Measurements from ENCODE around the gene LPP.

LPP gene

DNA sequence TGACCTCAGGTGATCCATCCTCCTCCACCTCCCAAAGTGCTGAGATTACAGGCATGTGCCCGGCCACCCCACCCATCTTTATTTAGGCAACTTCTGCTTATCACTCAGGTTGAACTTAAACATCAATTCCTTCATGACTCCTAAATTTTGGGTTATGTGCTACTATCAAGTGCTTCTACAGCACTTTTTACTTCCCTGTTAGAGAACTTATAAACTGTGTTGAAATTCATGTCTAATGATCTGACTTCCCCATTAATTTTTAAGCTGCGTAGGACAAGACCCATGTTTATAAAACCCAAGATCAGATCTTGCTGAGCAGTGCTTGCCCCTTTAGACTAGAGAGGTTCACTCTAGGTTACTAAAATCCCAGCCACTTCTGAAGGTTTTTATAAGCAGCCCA, 751.6 kb downstream of the LPP start:
- no peak for DNase-seq

DNA sequence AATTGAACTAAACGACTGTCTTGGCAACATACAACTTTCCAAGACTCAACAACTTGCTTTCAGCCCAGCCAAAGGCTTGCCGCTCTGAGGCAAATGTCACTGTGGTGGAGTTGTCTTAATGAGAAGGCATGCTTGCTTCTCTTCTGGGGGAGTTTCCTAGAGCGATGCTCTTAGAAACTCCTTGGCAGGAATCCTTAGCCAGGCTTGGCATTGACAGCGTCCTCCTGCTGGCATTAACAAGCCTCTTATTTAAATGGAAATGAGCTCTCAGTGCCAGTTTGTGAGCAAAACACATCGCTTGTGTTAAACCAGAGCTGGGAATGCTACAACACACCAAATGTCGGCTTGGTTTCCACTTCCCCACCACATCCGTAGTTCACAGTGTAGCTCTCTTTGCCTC, 752.3 kb downstream of the LPP start:
- DNase-seq = no peak

DNA sequence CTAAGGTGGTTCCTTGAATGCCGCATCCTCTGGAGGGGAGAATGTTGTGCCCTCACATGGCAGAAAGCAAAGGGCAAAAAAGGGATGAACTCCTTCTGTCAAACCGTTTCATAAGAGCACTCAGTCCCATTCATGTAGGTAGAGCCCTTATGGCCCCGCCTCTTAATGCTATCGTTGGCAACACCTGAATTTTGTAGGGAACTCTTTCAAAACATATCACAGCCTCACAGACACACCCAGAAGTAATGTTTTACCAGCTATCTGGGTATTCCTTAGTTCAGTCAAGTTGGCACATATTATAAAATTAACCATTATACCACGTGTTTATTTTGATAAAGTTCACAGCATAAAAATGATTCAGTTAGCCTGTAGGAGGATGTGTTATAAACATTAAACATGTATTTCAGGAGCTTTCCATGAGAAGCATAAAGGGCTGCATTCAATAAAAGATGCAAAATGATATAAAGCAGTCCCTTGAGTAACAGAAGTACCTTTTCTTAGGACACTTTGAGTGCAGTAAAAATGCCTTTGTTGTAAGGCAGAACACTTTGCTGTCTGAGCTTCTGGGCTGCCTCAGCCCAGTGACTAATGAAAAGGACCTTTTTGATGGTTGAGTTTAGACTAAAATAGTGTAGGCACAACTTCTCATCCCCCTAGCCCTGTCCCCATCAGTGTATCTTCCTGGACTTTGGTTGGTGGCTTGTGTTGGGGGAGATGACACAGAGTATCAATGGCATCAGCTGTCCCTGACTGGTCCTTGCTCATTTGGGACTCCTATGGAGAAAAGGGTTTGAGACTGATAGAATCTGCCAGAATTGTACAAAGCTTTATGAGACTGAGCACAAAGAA, 754.3 kb downstream of the LPP start:
- no peak for DNase-seq

DNA sequence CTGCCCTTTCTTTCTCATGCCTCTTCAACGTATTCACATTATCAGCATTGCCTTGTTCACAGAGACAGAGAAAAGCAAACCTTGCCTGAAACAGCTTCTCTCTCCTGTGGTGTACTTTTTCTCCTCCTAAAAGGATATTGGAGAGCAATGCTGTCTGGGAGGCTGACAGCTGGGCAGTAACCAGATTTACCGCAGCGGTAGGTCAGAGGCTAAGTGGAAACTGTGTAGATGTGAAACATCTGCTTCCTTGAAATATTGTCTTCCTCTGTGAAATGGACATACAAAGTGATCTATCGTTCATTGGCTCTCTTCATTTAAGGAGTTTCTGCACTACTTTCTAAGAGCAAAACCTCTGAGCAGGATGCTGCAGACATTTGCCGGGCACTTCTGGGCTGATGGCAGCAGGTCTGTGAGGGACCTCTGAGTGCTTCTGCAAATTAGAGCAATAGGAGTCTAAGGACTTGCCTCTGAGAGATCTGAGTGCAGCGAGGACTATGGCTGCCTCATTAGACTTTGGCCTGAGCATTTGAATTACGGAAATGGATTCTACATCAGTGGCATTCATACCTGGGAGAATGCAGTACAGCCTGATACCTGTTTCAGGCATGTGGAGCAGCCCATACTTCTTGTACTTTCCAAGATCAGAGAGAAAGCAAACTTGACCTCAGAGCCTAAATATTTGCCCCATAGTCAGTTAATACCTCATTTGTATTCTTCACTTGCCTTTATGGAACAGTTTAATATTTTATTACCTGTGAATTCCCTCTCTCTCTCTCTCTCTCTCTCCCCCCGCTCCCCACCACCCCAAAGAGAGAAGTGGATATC, 757.3 kb downstream of the LPP start:
- no peak for DNase-seq

DNA sequence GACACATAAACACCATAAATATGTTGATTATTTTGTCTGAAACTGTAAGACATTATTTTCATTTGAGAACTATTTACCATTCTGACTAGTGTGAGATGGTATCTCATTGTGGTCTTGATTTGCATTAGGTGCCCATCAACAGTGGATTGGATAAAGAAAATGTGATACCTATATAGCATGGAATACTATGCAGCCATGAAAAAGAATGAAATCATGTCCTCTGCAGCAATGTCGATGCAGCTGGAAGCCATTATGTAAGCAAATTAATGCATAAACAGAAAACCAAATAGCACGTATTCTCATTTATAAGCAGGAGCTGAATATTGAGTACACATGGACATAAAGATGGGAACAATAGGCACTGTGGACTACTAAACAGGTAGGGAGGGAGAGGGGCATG, 759.1 kb downstream of the LPP start:
- no peak for DNase-seq

DNA sequence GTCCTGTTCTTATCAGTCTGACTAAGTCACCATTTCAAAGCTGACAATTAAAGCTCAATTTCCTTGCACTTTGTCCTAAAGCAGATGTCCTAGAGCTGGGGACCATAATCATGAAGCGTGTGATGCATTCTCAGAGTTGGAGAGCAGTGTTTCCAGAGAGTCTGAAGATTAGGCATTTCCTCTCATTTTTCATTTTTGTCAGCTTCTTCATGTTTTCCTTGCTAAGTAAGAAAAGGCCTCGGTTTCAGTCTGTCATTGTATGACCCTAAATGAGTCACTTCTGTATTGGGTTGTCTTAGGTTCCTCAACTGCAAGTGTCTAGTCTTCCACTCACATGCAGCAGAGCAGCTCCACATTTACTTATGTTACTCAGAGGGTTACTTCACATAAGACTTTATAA, 760.6 kb downstream of the LPP start:
- DNase-seq = peak; percentile 80

DNA sequence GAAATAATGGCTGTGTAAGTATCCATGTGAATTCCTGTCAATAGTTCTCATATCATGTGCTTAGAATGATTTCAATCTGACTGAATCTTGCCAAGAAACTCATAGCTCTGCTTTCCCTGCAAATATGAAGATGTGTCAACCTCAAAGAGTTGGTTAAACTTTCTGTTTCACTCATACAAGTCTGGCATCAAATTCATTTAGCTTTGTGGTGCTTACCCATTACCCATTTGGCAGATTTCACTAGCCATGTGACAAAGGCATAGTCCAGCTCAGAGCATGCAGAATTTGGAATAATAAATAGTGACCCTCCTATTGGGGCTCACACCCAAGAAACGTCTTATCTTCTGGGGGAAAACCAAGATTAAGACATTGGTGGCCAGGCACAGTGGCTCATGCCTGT, 761.2 kb downstream of the LPP start:
- DNase-seq = peak; percentile 57

DNA sequence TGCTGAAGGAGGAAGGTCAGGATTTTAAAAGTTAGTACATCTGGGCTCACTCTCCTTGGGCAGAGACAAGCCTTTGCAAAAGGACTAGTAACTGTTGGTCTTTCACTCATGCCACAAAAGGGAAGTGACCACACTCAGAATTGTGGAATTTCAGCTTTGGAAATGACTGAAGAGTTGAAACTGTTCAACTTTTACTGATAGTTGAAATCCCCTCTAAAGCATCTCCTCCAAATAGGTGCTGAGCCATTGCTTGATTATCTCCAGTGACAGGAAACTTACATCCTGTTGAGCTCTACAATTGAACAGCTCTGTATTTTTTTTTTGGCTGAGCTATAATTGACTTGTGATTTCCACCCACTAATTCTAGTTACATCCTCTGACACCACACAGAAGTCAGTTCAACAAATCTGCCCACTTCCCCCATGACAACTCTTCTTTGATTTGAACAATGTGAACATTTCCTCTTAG, 763.0 kb downstream of the LPP start:
- peak; percentile 29 for DNase-seq

DNA sequence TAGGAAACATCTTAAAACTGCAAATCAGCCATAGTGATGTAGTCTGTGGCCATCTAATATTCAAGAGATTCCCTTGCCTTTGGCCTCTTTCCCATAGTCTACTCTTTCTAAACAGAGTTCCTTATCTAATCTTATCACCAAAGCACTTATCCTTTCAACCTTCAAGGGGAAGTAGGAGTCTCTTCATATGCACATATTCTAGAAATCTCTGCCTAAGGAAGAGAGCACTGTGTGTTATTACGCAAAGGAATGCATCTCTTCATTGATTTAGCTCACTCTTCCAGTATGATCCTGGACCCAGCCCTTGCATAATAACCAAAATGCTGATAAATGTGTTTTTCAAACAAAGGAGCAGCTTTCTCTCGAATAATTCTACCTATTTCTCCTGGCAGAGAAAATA, 764.1 kb downstream of the LPP start:
- DNase-seq = no peak

DNA sequence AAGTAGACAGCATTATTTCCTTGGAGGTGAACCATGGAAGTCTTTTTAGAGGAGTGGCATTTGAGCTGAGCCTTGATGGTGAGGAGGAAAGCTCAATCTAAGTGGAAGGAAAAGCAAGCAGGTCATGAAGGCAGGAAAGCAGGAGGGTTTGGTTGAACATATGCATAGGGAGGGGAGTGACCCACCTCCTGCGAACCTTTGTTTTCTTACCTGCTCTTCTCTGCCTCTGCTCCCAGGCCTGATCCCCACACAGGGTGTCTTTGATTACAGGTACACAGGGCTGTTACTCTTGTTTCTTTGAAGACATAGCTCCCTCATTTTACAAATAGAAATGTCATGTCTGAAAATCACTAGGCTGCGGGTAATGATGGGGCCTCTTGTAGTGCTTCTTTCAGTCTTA, 769.7 kb downstream of the LPP start:
- no peak for DNase-seq

DNA sequence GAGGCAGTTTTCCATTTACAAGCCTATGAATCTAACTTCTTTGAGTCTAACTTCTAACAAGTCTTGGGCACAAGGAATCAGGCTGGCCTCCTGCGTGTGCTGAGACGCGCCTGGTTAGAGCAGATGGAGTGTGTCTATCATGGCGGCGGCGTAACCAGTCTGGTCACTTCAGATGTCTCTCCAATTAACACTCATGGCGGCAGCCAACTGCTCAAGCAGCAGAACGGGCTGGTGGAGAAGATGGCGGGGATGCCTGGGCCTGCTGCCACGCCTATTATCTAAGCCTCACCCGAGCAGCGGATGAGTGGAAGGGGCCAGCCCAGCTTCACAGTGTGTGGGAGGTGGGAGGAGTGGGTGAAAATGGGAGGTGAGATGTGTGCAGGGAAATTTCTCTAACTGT, 771.4 kb downstream of the LPP start:
- DNase-seq = no peak

DNA sequence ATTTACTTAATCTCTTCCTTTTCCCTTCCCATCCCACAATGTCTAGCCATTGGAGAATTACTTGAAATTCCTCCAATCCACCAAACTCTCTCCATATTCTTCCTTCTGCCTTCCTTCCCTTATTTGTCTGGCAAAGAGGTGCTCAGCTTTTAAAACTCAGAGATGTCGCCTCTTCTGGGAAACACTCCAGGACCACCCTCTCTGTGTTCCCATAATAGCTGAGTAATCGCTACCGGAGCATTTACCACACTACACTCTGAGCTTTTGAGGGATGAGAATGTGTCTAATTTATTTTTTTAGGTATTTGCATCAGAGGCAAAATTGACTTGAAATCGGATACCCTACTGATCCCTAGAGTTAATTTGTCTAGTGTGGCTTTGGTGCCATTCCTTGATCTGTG, 772.2 kb downstream of the LPP start:
- peak; percentile 80 for DNase-seq

DNA sequence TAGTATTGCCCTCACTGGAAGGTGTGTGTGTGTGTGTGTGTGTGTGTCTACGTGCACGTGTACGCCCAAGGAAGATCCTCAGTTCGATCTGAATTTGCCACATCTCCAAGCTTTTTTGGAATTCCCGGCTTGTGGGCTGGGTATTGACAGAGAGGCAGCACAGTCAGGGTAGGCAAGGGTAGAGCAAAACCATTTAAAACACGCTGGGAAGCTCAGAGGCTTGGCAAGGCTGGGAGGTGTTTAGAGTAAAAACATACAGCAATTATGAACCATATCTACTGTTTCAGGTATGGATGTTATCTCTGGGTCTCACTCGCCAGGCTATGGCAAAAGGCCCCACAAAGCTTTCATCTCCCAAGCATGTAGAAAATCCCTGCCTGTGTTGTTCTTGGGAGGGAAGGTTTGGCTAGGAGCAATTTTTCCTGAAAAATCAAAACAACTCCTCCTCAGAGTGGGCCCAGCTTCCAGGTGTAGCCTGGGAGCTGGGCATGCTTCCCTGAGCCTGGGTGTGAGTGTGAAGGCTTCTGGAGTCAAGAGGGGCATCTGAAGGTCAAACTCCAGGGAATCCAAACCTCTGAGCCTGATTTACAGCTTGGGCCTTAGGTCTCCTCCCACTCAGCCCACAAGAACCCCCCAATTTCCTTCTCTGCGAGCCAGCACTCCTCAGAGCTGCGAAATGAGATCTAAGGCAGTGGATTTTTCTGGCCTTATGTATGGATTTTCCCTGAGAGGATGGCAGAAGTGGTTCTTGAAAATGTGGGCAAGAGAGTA, 773.0 kb downstream of the LPP start:
- DNase-seq = peak; percentile 29

DNA sequence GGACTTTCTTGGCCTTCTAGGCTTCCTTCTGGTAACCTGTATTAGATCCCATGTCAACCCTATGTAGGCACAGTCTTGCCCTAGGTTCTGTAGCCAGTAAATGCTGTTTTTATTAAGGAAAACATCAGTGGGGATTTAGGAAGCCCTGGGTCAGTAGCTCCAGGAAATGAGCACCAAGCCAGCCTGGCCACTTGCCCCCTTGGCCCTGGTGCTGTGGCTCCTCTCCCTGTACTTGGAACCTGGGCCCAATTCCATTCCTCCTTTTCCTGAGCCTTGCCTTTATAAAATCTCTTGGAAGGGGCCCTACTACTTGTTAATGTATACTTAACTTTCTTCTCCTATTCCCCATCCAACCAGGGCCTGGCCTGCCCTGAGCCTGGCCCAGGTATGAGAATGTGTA, 774.0 kb downstream of the LPP start:
- DNase-seq = no peak

DNA sequence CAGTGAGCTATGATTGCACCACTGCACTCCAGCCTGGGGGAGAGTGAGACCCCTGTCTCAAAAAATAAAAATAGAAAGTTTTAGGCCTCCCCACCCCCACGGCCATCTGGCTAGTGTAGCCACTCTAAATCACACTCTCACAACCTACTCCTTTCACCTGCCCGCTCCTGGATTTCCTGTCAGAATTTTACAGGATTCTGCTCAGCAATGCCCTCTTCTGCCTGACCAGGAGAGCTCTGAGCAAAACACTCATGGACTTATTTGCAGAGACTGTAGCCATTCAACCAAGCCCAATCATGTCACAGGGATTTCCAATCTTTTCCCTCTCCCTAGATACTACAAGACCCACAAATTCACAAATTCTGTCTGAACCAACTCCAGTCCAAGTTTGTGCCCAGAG, 775.2 kb downstream of the LPP start:
- DNase-seq = no peak

DNA sequence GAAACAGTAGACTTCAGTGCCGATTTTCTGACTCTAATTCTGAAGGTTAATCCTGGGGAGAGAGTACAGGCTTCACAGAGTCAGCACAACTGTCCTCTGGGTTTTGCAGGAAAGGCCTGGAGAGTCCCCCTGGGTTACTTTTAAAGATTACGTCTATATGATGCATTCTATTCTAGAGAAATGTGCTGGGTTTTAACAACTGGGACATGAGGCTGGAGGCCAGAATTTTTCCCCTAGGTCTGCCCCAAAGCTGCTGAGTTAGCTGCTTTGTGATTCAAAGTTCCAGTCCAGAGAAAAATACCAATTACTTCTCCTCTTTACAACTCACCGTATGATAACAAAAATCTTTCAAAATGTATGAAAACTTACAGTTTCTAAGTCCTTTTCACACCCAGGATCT, 777.1 kb downstream of the LPP start:
- no peak for DNase-seq

DNA sequence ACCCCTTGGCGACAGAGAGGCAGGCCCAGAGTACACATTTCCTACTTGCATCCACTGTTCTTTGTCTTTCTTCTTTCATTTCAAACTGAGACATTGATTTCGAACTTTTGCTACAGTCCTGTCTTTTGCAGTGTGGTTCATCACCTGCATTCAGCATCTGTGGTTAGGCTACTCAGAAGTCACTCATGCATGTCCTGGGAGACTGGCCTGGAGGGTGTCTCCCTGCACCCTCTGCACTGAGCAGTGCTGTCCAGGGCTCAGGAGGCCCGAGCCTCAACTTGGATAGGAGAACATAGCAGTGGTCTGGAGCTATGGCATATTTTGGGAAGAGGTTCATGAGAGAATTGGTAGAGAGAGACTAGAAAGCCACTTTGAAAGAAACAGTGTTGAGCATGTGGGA, 777.6 kb downstream of the LPP start:
- DNase-seq = no peak

DNA sequence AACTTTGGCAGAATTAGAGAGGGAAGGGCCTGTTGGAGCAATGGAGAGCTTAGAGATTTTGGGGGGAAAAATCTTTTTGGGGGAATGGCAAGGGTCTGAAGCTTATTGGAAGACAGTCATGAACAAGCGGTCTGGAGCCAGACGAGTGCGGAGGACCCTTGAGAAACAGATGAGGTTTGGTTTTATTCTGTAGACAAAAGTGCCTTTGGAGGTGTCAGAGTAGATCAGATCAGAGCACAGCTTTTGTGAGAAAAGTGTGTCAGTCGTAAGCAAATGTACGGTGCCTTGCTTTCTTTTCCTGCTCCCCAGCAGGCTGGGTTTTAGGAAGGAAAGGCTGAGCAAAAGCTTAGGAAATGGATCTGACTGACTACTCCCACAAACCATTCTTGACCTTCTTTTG, 781.0 kb downstream of the LPP start:
- no peak for DNase-seq

DNA sequence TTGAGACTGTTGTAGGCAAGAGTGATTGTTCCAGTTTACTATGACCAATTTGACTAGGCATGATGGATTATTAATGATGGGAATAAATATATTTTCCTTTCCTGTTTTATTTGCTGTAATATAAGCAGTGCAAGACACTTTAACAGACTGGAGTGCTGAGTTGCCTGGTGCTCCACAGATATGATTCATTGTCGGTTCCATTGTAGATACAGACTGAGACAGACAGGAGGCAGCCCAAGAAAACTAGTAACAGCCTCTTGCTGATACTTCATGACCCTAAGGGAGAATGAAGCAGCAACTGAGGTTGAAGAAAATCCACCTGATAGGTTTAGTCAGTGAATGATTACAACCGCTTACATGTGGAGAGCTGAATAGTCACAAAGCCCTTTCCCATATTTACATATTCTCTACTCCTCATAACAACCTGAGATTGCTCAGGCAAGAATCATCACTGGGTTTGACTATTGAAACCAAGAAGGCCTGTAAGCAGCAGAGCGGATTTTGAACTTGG, 782.7 kb downstream of the LPP start:
- no peak for DNase-seq

DNA sequence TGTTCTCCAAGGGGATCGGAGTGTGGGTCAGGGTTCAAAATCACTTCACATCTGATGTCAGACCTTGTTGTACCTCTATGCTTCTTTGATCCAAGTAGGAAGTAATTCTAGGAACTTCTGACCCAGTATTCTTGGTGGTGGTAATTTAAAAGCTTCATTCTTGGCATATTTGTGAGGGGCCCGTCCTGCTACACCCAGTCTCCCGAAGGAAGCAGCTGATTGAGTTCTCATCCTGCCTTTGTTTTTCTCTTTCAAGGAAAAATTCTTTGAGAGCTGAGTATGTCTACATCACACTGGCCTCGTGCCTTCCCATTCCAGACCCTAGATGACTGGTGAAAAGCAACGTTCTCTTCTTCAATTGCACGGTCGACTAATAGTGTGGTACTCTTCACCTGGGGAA, 783.4 kb downstream of the LPP start:
- DNase-seq = peak; percentile 36

DNA sequence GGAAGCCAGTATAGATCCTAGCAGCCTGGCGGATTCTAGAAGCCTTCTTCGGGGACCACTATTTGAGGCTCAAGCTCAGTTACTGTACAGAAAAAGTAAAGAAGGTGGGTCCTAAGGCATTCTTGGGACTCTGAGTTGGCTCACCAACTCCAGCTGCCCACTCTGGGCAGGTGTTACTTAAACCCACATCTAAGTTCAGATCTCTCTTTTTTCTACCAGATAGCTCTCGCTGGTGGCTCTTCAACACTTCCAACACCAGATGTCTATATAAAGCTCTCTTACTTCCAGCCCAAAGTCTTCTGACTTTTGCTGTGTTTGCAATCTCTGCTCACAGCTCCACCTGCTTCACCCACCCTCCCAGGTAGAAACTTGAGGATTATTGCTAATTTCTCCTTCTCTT, 785.0 kb downstream of the LPP start:
- no peak for DNase-seq

DNA sequence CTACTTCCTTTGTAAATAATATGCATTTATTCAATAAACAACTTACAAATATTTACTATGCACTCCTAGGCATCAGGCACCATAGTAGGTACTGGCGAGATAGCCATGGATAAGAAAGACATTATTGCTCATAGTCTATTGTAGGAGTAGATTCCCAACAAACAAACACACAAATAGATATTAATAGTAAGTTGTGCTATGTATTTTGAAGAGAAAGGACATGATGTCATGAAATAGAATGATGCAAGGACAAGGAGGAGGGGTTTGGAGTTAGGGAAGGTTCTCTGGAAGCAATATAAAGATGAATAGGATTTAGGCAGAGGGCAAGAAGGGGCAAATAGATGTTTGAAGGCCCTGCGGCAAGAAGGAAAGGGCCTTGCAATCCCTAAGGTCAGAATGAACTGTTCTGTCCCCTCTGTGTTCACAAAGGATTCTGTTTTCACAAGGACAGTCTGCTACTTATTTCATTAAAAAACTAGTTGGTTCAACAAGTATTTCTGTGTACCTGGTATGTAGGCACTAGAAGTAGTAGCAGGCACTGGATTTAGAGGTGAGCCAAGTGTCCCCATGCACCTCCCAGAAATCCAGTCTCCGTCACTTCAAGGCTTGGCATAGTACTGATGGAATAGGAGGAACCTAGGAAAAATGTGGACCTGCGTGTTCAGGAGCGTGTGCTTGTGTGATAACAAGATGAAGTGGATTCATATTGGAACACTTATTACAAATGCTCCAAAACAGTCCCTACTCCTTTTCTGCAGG, 786.0 kb downstream of the LPP start:
- DNase-seq = no peak

Measured in fibroblast of upper back skin (primary cell).